Epidermal melanocyte (primary cell): ENCODE measurements around the gene AVPR2.

ENCODE experiments used
- DNase-seq: peaks from one replicate; pipeline ENCODE4 v3.0.0; 2011; ENCODE audit warnings: low spot score; ENCODE audit not compliant: insufficient read length

AVPR2 gene

GRCh38 chrX:153911798-153912197, 7.3 kb downstream of the AVPR2 start:
- no peak for DNase-seq

- no peak for DNase-seq
These were observed 8.7 kb downstream of the AVPR2 start for GRCh38 chrX:153913211-153913610.

- DNase-seq: no peak
These were observed 9.2 kb downstream of the AVPR2 start for GRCh38 chrX:153913701-153914100.

- DNase-seq: no peak
These were observed 13.4 kb downstream of the AVPR2 start for GRCh38 chrX:153917869-153918268.

- no peak for DNase-seq
These were observed 14.8 kb downstream of the AVPR2 start for GRCh38 chrX:153919281-153919680.

- no peak for DNase-seq
These were observed 16.1 kb downstream of the AVPR2 start for GRCh38 chrX:153920546-153920945.

- no peak for DNase-seq
These were observed 16.6 kb downstream of the AVPR2 start for GRCh38 chrX:153921070-153921469.

- no peak for DNase-seq
These were observed 17.3 kb downstream of the AVPR2 start for GRCh38 chrX:153921511-153922446.

GRCh38 chrX:153922932-153923857, 18.7 kb downstream of the AVPR2 start:
- DNase-seq: peak; percentile 34

- DNase-seq: peak; percentile 28
These were observed 19.8 kb downstream of the AVPR2 start for GRCh38 chrX:153924149-153924861.

- no peak for DNase-seq
These were observed 20.9 kb downstream of the AVPR2 start for GRCh38 chrX:153925387-153925738.

GRCh38 chrX:153925739-153926551, 21.5 kb downstream of the AVPR2 start, which contains the start of gene ARHGAP4:
TSS of gene ARHGAP4 (minus strand) at chrX:153926264. CDS start at chrX:153926202, 62 bp downstream.
- DNase-seq: no peak

GRCh38 chrX:153926552-153926857, 22.0 kb downstream of the AVPR2 start:
- no peak for DNase-seq

- no peak for DNase-seq
These were observed 22.6 kb downstream of the AVPR2 start for GRCh38 chrX:153926858-153927671.

- DNase-seq: no peak
These were observed 23.1 kb downstream of the AVPR2 start for GRCh38 chrX:153927672-153927921.

- DNase-seq: peak; percentile 96
These were observed 23.7 kb downstream of the AVPR2 start for GRCh38 chrX:153927922-153928760.

GRCh38 chrX:153928846-153929245, 24.4 kb downstream of the AVPR2 start:
- no peak for DNase-seq

- DNase-seq: no peak
These were observed 25.1 kb downstream of the AVPR2 start for GRCh38 chrX:153929576-153929975.
